B cell (primary cell): ENCODE measurements around the gene SPAG6. TPM values are rescaled to one million over a fixed set of nuclear protein-coding genes. Genes with fewer than 3 reads are reported as not detected.
A peak's percentile ranks its signal among the peaks of the same experiment; 100 is the strongest.

ENCODE experiments used
- ATAC-seq: fragments of 200-7000 bp; cut with Tn5 transposase; one replicate; pipeline ENCODE4 v1.10.0; 2021; ENCODE audit warnings: low read depth, mild to moderate bottlenecking, moderate number of reproducible peaks, moderate library complexity
- CTCF ChIA-PET: fragments of 350-600 bp; sonication (Branson Sonifier 250); formaldehyde crosslinking; loops from one replicate; lab custom pipeline; 2021; ENCODE audit warnings: antibody characterized with exemption, inconsistent platforms; lab: Charles Lee
- POLR2A ChIA-PET: fragments of 350-600 bp; sonication (Branson Sonifier 250); formaldehyde crosslinking; loops from one replicate; lab custom pipeline; 2021; ENCODE audit warnings: antibody characterized with exemption; lab: Charles Lee
- DNase-seq: peaks from one replicate; pipeline ENCODE4 v3.0.0; 2013
- H2AFZ ChIP-seq: 2 replicates; pipeline ENCODE4 v1.6.1; 2012; ENCODE audit warnings: mild to moderate bottlenecking, low read depth, low read length; ENCODE audit not compliant: insufficient read depth, poor library complexity, severe bottlenecking
- H3K27ac ChIP-seq, 2 donors: 1 replicate in 1 of 2; 2 replicates in 1 of 2; pipeline ENCODE4 v1.5.1; 2012 to 2013; ENCODE audit warnings: low read length in 2 of 2, mild to moderate bottlenecking in 2 of 2, moderate library complexity in 1 of 2
- H3K27me3 ChIP-seq, 4 experiments: fragments of 200-600 bp in 1 of 4; sonication (generic) in 1 of 4; replicated peaks in 1 of 4; 1 replicate in 2 of 4; 2 replicates in 2 of 4; pipeline versions ENCODE4 v1.6.1 to v1.7.0; 2013 to 2016; ENCODE audit warnings: low read length in 3 of 4, mild to moderate bottlenecking in 2 of 4, mixed read lengths in 1 of 4, moderate library complexity in 1 of 4; ENCODE audit not compliant: insufficient read depth in 4 of 4, control insufficient read depth in 3 of 4; ENCODE audit errors: control extremely low read depth in 1 of 4
- H3K36me3 ChIP-seq, 2 experiments: replicated peaks in 1 of 2; 1 replicate in 1 of 2; 2 replicates in 1 of 2; pipeline versions ENCODE4 v1.6.1 to v1.7.1; 2013; ENCODE audit warnings: low read length in 1 of 2; ENCODE audit not compliant: insufficient read depth in 2 of 2, control insufficient read depth in 1 of 2; ENCODE audit errors: control extremely low read depth in 1 of 2, extremely low read depth in 1 of 2
- H3K4me1 ChIP-seq, 2 donors: fragments of 200-600 bp in 1 of 2; sonication (generic) in 1 of 2; 1 replicate in 1 of 2; 2 replicates in 1 of 2; pipeline versions ENCODE4 v1.5.1 to v1.6.1; 2013 to 2017; ENCODE audit warnings: low read length in 2 of 2; ENCODE audit not compliant: control insufficient read depth in 2 of 2, insufficient read depth in 2 of 2
- H3K4me2 ChIP-seq: replicated peaks from 2 replicates; pipeline ENCODE3; 2012; ENCODE audit warnings: mild to moderate bottlenecking, low read depth, low read length; ENCODE audit not compliant: poor library complexity, severe bottlenecking
- H3K4me3 ChIP-seq, 5 experiments: fragments of 200-600 bp in 1 of 5; sonication (generic) in 1 of 5; 1 replicate in 3 of 5; 2 replicates in 2 of 5; pipeline versions ENCODE4 v1.5.1 to v1.7.0; 2011 to 2016; ENCODE audit warnings: low read length in 4 of 5, mild to moderate bottlenecking in 4 of 5, low read depth in 2 of 5, control low read depth in 1 of 5, moderate library complexity in 1 of 5; ENCODE audit not compliant: insufficient read depth in 1 of 5; ENCODE audit errors: control extremely low read depth in 1 of 5, extremely low read depth in 1 of 5
- H3K79me2 ChIP-seq: fragments of 200-600 bp; sonication (generic); one replicate; pipeline ENCODE4 v1.6.0; 2016; ENCODE audit warnings: low read length; ENCODE audit not compliant: control insufficient read depth, insufficient read depth
- H3K9ac ChIP-seq: fragments of 200-600 bp; sonication (generic); 2 replicates; pipeline ENCODE4 v1.6.1; 2017; ENCODE audit warnings: mild to moderate bottlenecking, low read length, moderate library complexity
- H3K9me3 ChIP-seq, 3 donors: one replicate each; pipeline versions ENCODE4 v1.6.1 to v1.7.1; 2013; ENCODE audit warnings: low read length in 2 of 3; ENCODE audit not compliant: control insufficient read depth in 2 of 3, insufficient read depth in 1 of 3; ENCODE audit errors: control extremely low read depth in 1 of 3
- H4K20me1 ChIP-seq: 2 replicates; pipeline ENCODE4 v1.6.0; 2012; ENCODE audit warnings: mild to moderate bottlenecking, low read length; ENCODE audit not compliant: insufficient read depth, control insufficient read depth, poor library complexity, severe bottlenecking
- H3K27ac Mint-ChIP-seq: one replicate; pipeline ENCODE4 v1.8.0; 2021; ENCODE audit warnings: mixed read lengths
- H3K27me3 Mint-ChIP-seq: one replicate; pipeline ENCODE4 v1.8.0; 2021; ENCODE audit warnings: mixed read lengths
- H3K4me1 Mint-ChIP-seq: one replicate; pipeline ENCODE4 v1.8.0; 2021; ENCODE audit warnings: mixed read lengths
- H3K4me3 Mint-ChIP-seq: one replicate; pipeline ENCODE4 v1.8.0; 2021; ENCODE audit warnings: mixed read lengths
- H3K9me3 Mint-ChIP-seq: one replicate; pipeline ENCODE4 v1.8.0; 2022; ENCODE audit warnings: mixed read lengths; ENCODE audit not compliant: insufficient read depth
- CTCF ChIP-seq: fragments of 200-600 bp; IDR thresholded peaks from one replicate; pipeline ENCODE4 v1.8.0; 2022; ENCODE audit warnings: antibody characterized with exemption, mild to moderate bottlenecking
- EZH2 ChIP-seq: IDR thresholded peaks from 2 replicates; pipeline ENCODE4 v1.6.1; 2012; ENCODE audit warnings: borderline replicate concordance, low read depth, mild to moderate bottlenecking, moderate library complexity, low read length; ENCODE audit not compliant: insufficient read depth, poor library complexity, severe bottlenecking
- WGBS: methylation state at CpG from one replicate; pipeline ENCODE4 v1.1.5; 2013; ENCODE audit warnings: missing lambda C conversion rate; ENCODE audit not compliant: insufficient coverage; 5-methylcytosine and 5-hydroxymethylcytosine counted together
- intact Hi-C: fragments of 100-400 bp; cut with micrococcal nuclease; formaldehyde crosslinking; loops from one replicate; pipeline ENCODE4 v1.10.0; 2022
- polyA minus RNA-seq: library from RNA; depleted of rRNA, polyadenylated mRNA; stranded (reverse); fragments of >200 nt; gene quantifications from 2 replicates; pipeline ENCODE4 v1.2.3, GENCODE V29; 2012
- polyA plus RNA-seq: library from polyadenylated mRNA; depleted of rRNA; stranded (reverse); fragments of >200 nt; gene quantifications from 2 replicates; pipeline ENCODE4 v1.2.3, GENCODE V29; 2012
- total RNA-seq, 2 donors: library from RNA; stranded (reverse); fragments of 120-200 nt in 1 of 2; gene quantifications; 1 replicate in 1 of 2; 2 replicates in 1 of 2; pipeline versions ENCODE4 v1.2.3 to v1.2.4, GENCODE V29; 2013 to 2022

Gene SPAG6
- total RNA-seq, result not detected in 2 replicates
- 0.37 TPM for total RNA-seq (2013)
- polyA plus RNA-seq, result 0.17 TPM in 1 of 2 replicates, not detected in the other
- polyA minus RNA-seq, result 0.07 TPM in 1 of 2 replicates, not detected in the other

DNA sequence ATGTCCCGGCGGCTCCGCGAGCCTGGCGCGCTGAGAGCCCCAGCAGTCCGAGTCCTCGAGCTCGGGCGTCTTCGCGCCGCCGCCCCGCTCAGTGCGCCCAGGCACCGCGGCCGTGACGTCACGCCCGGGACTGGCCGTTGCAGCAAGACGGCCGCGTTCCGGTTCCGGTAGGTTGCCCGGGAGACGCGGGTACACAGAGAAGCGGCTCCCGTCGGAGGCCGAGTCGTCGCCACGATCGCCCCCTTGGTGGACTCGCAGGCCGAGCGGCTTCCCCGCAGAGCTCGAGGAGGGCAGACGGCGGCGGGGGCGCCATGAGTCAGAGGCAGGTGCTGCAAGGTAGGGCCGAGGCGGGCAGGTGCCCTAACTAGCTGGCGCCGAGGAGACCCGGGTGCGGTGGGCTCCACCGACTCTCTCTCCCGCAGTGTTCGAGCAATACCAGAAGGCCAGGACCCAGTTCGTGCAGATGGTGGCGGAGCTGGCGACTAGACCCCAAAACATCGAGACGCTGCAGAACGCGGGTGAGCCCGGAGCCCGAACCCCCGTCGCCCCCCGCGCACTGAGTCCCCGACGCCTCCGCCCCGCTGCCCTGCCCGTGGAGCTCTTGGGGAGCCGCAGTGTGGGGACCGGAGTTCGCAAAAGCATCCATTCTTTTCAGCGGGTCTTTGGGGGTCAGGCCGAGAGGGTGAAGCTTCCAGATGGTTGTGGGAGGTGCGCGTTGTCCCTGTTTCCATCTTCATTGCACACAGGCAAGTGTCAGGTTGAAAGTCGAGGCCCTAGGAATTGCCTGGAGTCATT is at the start of gene SPAG6:
SPAG6 (plus strand) TSS at position 196 of the 795 bp plus-strand sequence; CDS start at position 312, 116 bp downstream.
- Histone ChIP-seq H3K79me2 (no peaks in the 10 kb centered on the region), H3K27ac (no peak within 1 kb of the TSS), H4K20me1 (no peaks in the 10 kb centered on the region), H3K9ac (peak within 1 kb of the TSS; percentile 9), H3K27me3 (peaks cover 11 to 67% (median 53%) of the 10 kb centered on the region in 4 experiments), H3K36me3 (no peaks in the 10 kb centered on the region), H3K4me1 (peaks cover 20 to 35% of the 10 kb centered on the region in 2 donors), H3K4me3 (peak within 1 kb of the TSS in 2 of 5 experiments; percentile 3 to 26), H3K4me2 (peak within 1 kb of the TSS; percentile 70), H2AFZ (peak within 1 kb of the TSS; percentile 44), H3K9me3 (peaks cover 8 to 14% (median 11%) of the 10 kb centered on the region in 3 donors)
- H3K27me3 Mint-ChIP-seq, result peaks cover 48% of the 10 kb centered on the region
- H3K27ac Mint-ChIP-seq, result peak within 1 kb of the TSS; percentile 75
- TF ChIP-seq EZH2, result peak; percentile 70
- no peak for TF ChIP-seq CTCF
- no peak for ATAC-seq
- ChIA-PET POLR2A (interaction anchor here (1.6 kb wide), 1 partner anchor 342 kb away, joined by 4 read pairs; the partner anchor contains the start of gene DNAJC1), CTCF (interaction anchor here (0.8 to 1.4 kb wide), 2 partner anchors 352 to 827 kb away, joined by 4 read pairs; no protein-coding TSS in a partner anchor)
- intact Hi-C loops, result loop anchor here (2.0 to 5.0 kb wide), 2 partner anchors 129 to 642 kb away; no protein-coding TSS in a partner anchor
- H3K4me1 Mint-ChIP-seq, result peaks cover 21% of the 10 kb centered on the region
- peaks cover 2% of the 10 kb centered on the region for H3K9me3 Mint-ChIP-seq
- DNase-seq, result peak; percentile 75
- H3K4me3 Mint-ChIP-seq, result peak within 1 kb of the TSS; percentile 63
- WGBS, result 13% methylated on average over 83 of the region's 83 CpGs

DNA sequence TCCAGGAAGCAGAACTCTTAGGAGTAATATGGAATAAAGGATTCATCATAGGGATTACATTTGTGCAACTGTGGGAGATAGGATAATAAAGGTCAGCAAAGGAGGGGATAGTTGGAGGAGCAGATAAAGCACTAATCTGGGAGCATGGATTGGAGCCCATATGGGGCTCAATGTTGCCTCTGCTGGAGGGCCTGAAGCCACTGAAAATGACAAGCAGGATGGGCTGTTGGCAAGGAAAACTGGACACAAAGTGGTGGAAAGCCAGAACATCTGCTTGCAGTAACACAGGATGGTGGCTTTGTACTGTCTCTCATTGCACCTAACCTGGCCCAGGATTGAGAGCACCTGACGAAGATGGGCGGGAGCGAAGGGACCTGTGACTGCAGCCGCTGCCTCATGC is 44.1 kb upstream of the SPAG6 start:
- ChIA-PET CTCF (interaction anchor here (1.0 kb wide), 1 partner anchor 41 kb away, joined by 3 read pairs; no protein-coding TSS in a partner anchor), POLR2A (no interaction called here)
- WGBS, result 100% methylated on average over 4 of the region's 4 CpGs
- Mint-ChIP-seq H3K27me3 (peaks cover 22% of the 10 kb centered on the region), H3K9me3 (no peaks in the 10 kb centered on the region), H3K4me1 (no peaks in the 10 kb centered on the region), H3K27ac (no peak overlapping the region), H3K4me3 (no peak overlapping the region)
- Histone ChIP-seq H3K79me2 (no peaks in the 10 kb centered on the region), H3K27me3 (peaks cover 0 to 6% (median 4%) of the 10 kb centered on the region in 4 experiments), H3K4me1 (no peaks in the 10 kb centered on the region), H3K4me2 (no peak overlapping the region), H3K36me3 (no peaks in the 10 kb centered on the region), H3K4me3 (no peak overlapping the region), H3K27ac (no peak overlapping the region), H3K9ac (no peak overlapping the region), H2AFZ (no peak overlapping the region), H4K20me1 (no peaks in the 10 kb centered on the region), H3K9me3 (peaks cover 0 to 2% (median 0%) of the 10 kb centered on the region in 3 donors)
- ATAC-seq (no peak), DNase-seq (no peak)
- intact Hi-C loops, result no loop called here
- TF ChIP-seq EZH2, result no peak
- TF ChIP-seq CTCF, result no peak
